Smooth muscle cell (in vitro differentiated cells): ENCODE data around the gene RTP3. TPM values are rescaled to one million over a fixed set of nuclear protein-coding genes. Genes with fewer than 3 reads are reported as not detected.

ENCODE experiments used
- DNase-seq: peaks from one replicate; lab custom pipeline; 2025; ENCODE audit not compliant: unreplicated experiment; lab: John Stamatoyannopoulos, UW
- H2AFZ ChIP-seq: fragments of 200-600 bp; sonication (generic); 2 replicates; pipeline ENCODE4 v1.6.0; 2016; ENCODE audit warnings: antibody characterized with exemption, low read depth, mild to moderate bottlenecking
- H3F3A ChIP-seq: fragments of 200-600 bp; sonication (generic); 2 replicates; pipeline ENCODE4 v1.6.0; 2017; ENCODE audit warnings: antibody characterized with exemption, low read depth
- H3K27ac ChIP-seq: fragments of 200-600 bp; sonication (generic); 2 replicates; pipeline ENCODE4 v1.5.1; 2016; ENCODE audit warnings: low read depth, mild to moderate bottlenecking
- H3K27me3 ChIP-seq: fragments of 200-600 bp; sonication (generic); 2 replicates; pipeline ENCODE4 v1.6.1; 2016; ENCODE audit warnings: low read depth, mild to moderate bottlenecking
- H3K36me3 ChIP-seq: fragments of 200-600 bp; sonication (generic); 2 replicates; pipeline ENCODE4 v1.5.1; 2016; ENCODE audit warnings: low read depth
- H3K4me1 ChIP-seq: fragments of 200-600 bp; sonication (generic); 2 replicates; pipeline ENCODE4 v1.5.1; 2016; ENCODE audit warnings: low read depth
- H3K4me2 ChIP-seq: fragments of 200-600 bp; sonication (generic); 2 replicates; pipeline ENCODE4 v1.6.0; 2016; ENCODE audit warnings: mild to moderate bottlenecking
- H3K4me3 ChIP-seq: fragments of 200-600 bp; sonication (generic); 2 replicates; pipeline ENCODE4 v1.5.1; 2016; ENCODE audit warnings: mild to moderate bottlenecking
- H3K79me2 ChIP-seq: fragments of 200-600 bp; sonication (generic); 2 replicates; pipeline ENCODE4 v1.6.0; 2016; ENCODE audit warnings: low read depth, mild to moderate bottlenecking
- H3K9ac ChIP-seq: fragments of 200-600 bp; sonication (generic); 2 replicates; pipeline ENCODE4 v1.6.0; 2016; ENCODE audit warnings: low read depth
- H3K9me3 ChIP-seq: fragments of 200-600 bp; sonication (generic); replicated peaks from 2 replicates; pipeline ENCODE4 v1.5.1; 2016; ENCODE audit warnings: low read depth
- H4K20me1 ChIP-seq: fragments of 200-600 bp; sonication (generic); 2 replicates; pipeline ENCODE4 v1.6.0; 2016; ENCODE audit warnings: low read depth
- WGBS: methylation state at CpG from one replicate; pipeline ENCODE4 v1.1.7; 2016; ENCODE audit warnings: low lambda C conversion rate; 5-methylcytosine and 5-hydroxymethylcytosine counted together
- polyA plus RNA-seq: library from polyadenylated mRNA; unstranded; fragments of >200 nt; fragmentation: Nextera tagmentation; extraction: Ambion mirVana; gene quantifications from 2 replicates; pipeline ENCODE4 v1.2.1, GENCODE V29; 2016
- total RNA-seq: library from RNA; depleted of rRNA; stranded (reverse); fragments of >200 nt; gene quantifications from 2 replicates; pipeline ENCODE4 v1.2.3, GENCODE V29; 2014
- TF ChIP-seq, protein P1 (sequence below): fragments of 200-600 bp; sonication (generic); IDR thresholded peaks from 2 replicates; pipeline ENCODE4 v1.5.1; 2017; ENCODE audit warnings: borderline replicate concordance, mild to moderate bottlenecking, antibody characterized with exemption; ENCODE audit not compliant: insufficient read depth, poor library complexity, severe bottlenecking

The RTP3 gene
- total and polyA plus RNA-seq, 2 experiments from 2014 or later, result 0.19 TPM; not detected in 1

DNA sequence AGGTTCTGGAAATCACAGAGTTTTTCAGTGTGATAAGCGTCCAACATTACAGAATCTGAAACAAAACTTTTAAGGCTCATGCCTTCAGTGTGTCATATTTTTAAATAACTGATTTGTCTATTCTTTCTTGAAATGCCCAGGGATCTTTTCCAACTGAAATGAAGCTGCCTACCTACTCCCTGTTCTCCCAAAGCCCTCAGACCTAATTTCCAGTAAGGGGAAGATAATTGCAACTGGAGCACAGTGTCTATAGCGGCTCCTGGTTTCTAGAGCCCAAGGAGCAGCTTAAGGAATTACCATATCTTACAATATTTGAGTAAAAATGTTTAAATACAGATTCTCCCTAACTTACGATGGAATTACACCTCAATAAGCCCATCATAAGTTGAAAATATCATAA is 35.3 kb downstream of the RTP3 start:
- DNase-seq, result no peak
- Histone ChIP-seq H4K20me1 (no peaks in the 10 kb centered on the region), H3K9ac (no peak overlapping the region), H3K4me3 (no peak overlapping the region), H2AFZ (no peak overlapping the region), H3F3A (no peaks in the 10 kb centered on the region), H3K4me2 (no peak overlapping the region), H3K27ac (no peak overlapping the region), H3K9me3 (no peaks in the 10 kb centered on the region), H3K79me2 (no peaks in the 10 kb centered on the region), H3K27me3 (no peaks in the 10 kb centered on the region), H3K4me1 (no peaks in the 10 kb centered on the region), H3K36me3 (no peaks in the 10 kb centered on the region)
- WGBS, result 95% methylated on average over 3 of the region's 3 CpGs
- TF ChIP-seq, protein P1, sequence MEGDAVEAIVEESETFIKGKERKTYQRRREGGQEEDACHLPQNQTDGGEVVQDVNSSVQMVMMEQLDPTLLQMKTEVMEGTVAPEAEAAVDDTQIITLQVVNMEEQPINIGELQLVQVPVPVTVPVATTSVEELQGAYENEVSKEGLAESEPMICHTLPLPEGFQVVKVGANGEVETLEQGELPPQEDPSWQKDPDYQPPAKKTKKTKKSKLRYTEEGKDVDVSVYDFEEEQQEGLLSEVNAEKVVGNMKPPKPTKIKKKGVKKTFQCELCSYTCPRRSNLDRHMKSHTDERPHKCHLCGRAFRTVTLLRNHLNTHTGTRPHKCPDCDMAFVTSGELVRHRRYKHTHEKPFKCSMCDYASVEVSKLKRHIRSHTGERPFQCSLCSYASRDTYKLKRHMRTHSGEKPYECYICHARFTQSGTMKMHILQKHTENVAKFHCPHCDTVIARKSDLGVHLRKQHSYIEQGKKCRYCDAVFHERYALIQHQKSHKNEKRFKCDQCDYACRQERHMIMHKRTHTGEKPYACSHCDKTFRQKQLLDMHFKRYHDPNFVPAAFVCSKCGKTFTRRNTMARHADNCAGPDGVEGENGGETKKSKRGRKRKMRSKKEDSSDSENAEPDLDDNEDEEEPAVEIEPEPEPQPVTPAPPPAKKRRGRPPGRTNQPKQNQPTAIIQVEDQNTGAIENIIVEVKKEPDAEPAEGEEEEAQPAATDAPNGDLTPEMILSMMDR, result no peak

DNA sequence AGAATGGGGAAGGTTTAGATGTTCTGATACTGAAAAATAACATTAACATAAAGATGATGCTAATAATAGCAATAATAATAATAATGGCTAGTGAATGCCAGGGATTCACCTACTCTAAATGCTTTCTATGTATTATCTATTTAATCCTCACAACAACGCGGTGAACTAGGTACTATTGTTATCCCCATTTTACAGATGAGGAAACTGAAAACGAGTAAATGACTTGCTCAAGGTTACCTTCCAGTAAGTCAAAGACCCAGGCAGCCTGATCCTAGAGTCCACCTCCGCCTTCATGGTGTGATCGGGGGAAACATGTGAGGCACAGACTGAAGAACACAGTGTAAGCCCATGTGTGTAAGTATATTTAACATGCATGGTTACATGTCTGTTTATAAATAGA is 38.0 kb downstream of the RTP3 start:
- Histone ChIP-seq H3K36me3 (no peaks in the 10 kb centered on the region), H3K79me2 (no peaks in the 10 kb centered on the region), H4K20me1 (no peaks in the 10 kb centered on the region), H3K9me3 (no peaks in the 10 kb centered on the region), H3F3A (no peaks in the 10 kb centered on the region), H3K27me3 (no peaks in the 10 kb centered on the region), H3K27ac (no peak overlapping the region), H2AFZ (no peak overlapping the region), H3K4me2 (no peak overlapping the region), H3K9ac (no peak overlapping the region), H3K4me1 (no peaks in the 10 kb centered on the region), H3K4me3 (no peak overlapping the region)
- DNase-seq, result no peak
- 96% methylated on average over 5 of the region's 5 CpGs for WGBS
- TF ChIP-seq, protein P1, result no peak

DNA sequence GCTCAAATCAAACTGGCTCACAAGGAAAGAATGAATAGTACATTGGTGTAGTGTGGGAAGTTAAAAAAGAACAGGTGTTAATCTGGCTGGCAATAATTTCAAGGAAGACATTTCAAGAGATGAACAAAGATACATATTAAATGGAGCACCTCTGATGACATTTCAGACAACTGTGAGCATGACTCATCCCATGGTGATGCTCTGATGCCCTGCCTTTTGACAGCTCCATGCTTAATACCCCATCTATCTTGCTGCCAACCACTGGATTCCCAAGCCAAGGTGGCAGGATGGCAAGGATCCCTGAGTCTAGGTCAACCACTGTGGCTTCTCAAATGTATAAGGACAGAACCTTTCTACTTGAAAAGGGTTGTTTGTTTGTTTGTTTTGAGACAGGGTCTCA is 39.0 kb downstream of the RTP3 start:
- H3K4me3 ChIP-seq, result no peak overlapping the region
- DNase-seq, result no peak
- no peak overlapping the region for H3K4me2 ChIP-seq
- H3K27ac ChIP-seq, result no peak overlapping the region
- H4K20me1 ChIP-seq, result no peaks in the 10 kb centered on the region
- H3K27me3 ChIP-seq, result no peaks in the 10 kb centered on the region
- no peaks in the 10 kb centered on the region for H3F3A ChIP-seq
- H3K9ac ChIP-seq, result no peak overlapping the region
- H2AFZ ChIP-seq, result no peak overlapping the region
- no peaks in the 10 kb centered on the region for H3K4me1 ChIP-seq
- TF ChIP-seq, protein P1, result no peak
- H3K36me3 ChIP-seq, result no peaks in the 10 kb centered on the region
- no peaks in the 10 kb centered on the region for H3K79me2 ChIP-seq
- H3K9me3 ChIP-seq, result no peaks in the 10 kb centered on the region

DNA sequence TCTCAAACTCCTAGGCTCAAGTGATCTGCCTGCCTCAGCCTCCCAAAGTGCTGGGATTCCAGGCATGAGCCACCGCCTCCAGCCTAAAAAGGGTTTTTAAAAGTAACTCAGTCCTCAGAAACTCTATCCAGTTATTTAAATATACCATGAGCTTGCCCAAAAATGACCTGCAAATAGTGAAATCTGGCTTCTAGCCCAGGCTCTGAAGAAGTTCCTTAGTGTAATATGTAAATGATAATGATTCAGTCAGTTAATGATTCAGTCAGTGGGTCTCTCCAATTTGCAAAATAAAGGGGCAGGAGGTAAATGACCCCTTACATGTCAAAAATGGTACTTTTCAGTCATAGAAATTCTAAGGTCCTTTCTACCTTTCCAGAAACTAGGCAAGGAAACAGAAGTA is 39.5 kb downstream of the RTP3 start:
- H3K79me2 ChIP-seq, result no peaks in the 10 kb centered on the region
- WGBS, result 100% methylated on average over 1 of the region's 1 CpG
- no peaks in the 10 kb centered on the region for H3K9me3 ChIP-seq
- H3K36me3 ChIP-seq, result no peaks in the 10 kb centered on the region
- no peak overlapping the region for H3K27ac ChIP-seq
- H4K20me1 ChIP-seq, result no peaks in the 10 kb centered on the region
- H3K4me3 ChIP-seq, result no peak overlapping the region
- TF ChIP-seq, protein P1, result no peak
- no peak for DNase-seq
- no peak overlapping the region for H2AFZ ChIP-seq
- H3K4me1 ChIP-seq, result no peaks in the 10 kb centered on the region
- no peaks in the 10 kb centered on the region for H3F3A ChIP-seq
- H3K4me2 ChIP-seq, result no peak overlapping the region
- no peaks in the 10 kb centered on the region for H3K27me3 ChIP-seq
- no peak overlapping the region for H3K9ac ChIP-seq
